ENCODE results near the gene SPRR2E.

The SPRR2E gene

DNA sequence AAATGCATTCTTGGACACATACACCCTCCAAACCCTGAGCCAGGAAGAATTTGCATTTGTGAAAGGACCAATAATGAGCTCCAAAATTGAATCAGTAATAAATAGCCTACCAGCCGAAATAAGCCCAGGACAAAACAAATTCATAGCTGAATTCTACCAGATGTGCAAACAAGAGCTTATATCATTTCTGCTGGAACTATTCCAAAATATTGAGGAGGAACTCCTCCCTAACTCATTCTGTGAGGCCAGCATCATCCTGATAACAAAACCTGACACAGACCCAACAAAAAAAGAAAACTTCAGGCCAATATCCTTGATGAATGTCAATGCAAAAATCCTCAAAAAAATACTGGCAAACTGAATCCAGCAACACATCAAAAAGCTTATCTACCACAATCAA lies 6.7 kb downstream of the SPRR2E start:
- Histone ChIP-seq H3K36me3 (ENCODE audit: control insufficient read depth, low read length) (no peaks in the 10 kb centered on the region), H3K4me1 (ENCODE audit: control insufficient read depth, low read length) (peaks cover 3% of the 10 kb centered on the region; the same call in 1 of the 2 replicates), H3K9me2 (replicated peaks; ENCODE audit: control insufficient read depth, low read length) (no peaks in the 10 kb centered on the region), H3K27ac (ENCODE audit: low read depth, low read length) (no peak overlapping the region), H4K20me1 (ENCODE audit: control insufficient read depth, insufficient read depth, low read depth, low read length) (no peaks in the 10 kb centered on the region), H3K4me2 (ENCODE audit: low read length) (no peak overlapping the region), H3K9me3 (ENCODE audit: control insufficient read depth, insufficient read depth, low read length) (no peaks in the 10 kb centered on the region), H3F3A (ENCODE audit: control insufficient read depth, insufficient read depth) (no peaks in the 10 kb centered on the region), H3K4me3 (ENCODE audit: low read length) (no peak overlapping the region), H3K79me2 (ENCODE audit: control insufficient read depth, low read length) (no peaks in the 10 kb centered on the region), H3K27me3 (ENCODE audit: control insufficient read depth, low read length) (peaks cover 3% of the 10 kb centered on the region; the same call in 1 of the 2 replicates)
- TF ChIP-seq, protein P1, sequence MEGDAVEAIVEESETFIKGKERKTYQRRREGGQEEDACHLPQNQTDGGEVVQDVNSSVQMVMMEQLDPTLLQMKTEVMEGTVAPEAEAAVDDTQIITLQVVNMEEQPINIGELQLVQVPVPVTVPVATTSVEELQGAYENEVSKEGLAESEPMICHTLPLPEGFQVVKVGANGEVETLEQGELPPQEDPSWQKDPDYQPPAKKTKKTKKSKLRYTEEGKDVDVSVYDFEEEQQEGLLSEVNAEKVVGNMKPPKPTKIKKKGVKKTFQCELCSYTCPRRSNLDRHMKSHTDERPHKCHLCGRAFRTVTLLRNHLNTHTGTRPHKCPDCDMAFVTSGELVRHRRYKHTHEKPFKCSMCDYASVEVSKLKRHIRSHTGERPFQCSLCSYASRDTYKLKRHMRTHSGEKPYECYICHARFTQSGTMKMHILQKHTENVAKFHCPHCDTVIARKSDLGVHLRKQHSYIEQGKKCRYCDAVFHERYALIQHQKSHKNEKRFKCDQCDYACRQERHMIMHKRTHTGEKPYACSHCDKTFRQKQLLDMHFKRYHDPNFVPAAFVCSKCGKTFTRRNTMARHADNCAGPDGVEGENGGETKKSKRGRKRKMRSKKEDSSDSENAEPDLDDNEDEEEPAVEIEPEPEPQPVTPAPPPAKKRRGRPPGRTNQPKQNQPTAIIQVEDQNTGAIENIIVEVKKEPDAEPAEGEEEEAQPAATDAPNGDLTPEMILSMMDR (IDR thresholded peaks at IDR 0.05; ENCODE audit: low read depth, low read length, poor library complexity, severe bottlenecking), result no peak
- no peak for TF ChIP-seq EZH2phosphoT487 (IDR thresholded peaks at IDR 0.05; ENCODE audit: borderline replicate concordance, low read length)

DNA sequence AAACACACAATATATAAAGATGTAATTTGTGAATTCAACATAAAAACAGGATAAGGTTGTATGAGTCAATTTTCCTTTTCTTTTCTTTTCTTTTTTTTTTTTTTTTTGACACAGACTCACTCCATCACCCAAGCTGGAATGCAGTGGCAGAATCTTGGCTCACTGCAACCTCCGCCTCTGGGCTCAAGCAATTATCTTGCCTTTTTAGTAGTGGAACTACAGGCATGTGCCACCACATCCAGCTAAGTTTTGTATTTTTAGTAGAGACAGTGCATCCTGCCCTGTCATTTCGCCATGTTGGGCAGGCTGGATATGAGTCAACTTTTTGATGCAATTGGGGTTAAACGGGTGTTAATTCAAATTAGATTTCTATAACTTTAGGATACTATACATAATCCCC lies 12.6 kb downstream of the SPRR2E start:
- TF ChIP-seq, protein P1 (IDR thresholded peaks at IDR 0.05; ENCODE audit: low read depth, low read length, poor library complexity, severe bottlenecking), result no peak
- no peak for TF ChIP-seq EZH2phosphoT487 (IDR thresholded peaks at IDR 0.05; ENCODE audit: borderline replicate concordance, low read length)
- no peaks in the 10 kb centered on the region for H3K4me1 ChIP-seq (ENCODE audit: control insufficient read depth, low read length)
- no peak overlapping the region for H3K4me2 ChIP-seq (ENCODE audit: low read length)
- H3F3A ChIP-seq (ENCODE audit: control insufficient read depth, insufficient read depth), result no peaks in the 10 kb centered on the region
- H3K9me2 ChIP-seq (replicated peaks; ENCODE audit: control insufficient read depth, low read length), result no peaks in the 10 kb centered on the region
- no peaks in the 10 kb centered on the region for H3K36me3 ChIP-seq (ENCODE audit: control insufficient read depth, low read length)
- no peaks in the 10 kb centered on the region for H3K79me2 ChIP-seq (ENCODE audit: control insufficient read depth, low read length)
- H3K9me3 ChIP-seq (ENCODE audit: control insufficient read depth, insufficient read depth, low read length), result no peaks in the 10 kb centered on the region
- no peaks in the 10 kb centered on the region for H4K20me1 ChIP-seq (ENCODE audit: control insufficient read depth, insufficient read depth, low read depth, low read length)
- peaks cover 3% of the 10 kb centered on the region; the same call in 1 of the 2 replicates for H3K27me3 ChIP-seq (ENCODE audit: control insufficient read depth, low read length)
- no peak overlapping the region for H3K27ac ChIP-seq (ENCODE audit: low read depth, low read length)
- H3K4me3 ChIP-seq (ENCODE audit: low read length), result no peak overlapping the region

DNA sequence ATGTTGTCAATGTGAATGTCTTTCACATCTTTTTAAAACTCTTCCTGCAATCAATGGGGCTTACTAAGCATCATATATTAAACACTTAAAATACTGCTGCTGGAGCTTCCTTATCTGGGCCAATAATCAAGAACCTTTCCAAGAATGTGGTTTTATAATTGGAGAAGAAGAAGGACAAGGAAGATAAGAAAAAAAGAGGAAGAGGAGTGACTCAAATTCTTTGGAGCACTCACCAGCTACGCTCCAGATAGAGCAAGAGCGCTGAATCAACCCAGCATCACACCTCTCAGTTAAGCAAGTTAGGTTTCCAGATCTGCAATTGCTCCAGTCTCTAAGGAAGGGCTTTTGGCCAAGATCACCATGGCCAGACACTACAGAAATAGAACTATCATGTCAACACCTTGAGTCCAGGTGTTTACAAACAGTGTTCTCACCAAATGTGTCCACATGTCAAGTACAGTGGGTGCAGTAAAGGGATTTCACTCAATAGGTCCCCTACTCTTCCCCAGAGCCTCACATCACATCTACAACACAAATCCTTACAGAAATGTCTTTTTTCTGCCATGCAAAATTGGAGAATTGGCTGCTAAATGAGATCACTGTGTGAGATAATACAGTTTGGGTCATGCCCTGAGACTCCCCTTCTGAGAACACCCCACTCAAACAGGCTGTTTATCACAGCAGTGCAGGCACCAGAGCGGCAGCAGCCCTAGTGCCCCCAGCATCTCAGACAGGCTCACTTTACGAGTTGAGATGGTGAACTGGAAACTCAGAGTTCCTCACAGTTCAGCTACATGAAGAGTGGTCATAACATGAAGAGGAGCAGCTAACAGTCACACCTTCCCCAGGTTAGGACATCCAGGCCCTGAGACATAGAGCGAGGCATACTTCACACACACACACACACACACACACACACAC lies 21.3 kb downstream of the SPRR2E start:
- H3K4me1 ChIP-seq (ENCODE audit: control insufficient read depth, low read length), result no peaks in the 10 kb centered on the region
- H3K9me2 ChIP-seq (replicated peaks; ENCODE audit: control insufficient read depth, low read length), result no peaks in the 10 kb centered on the region
- H3K9me3 ChIP-seq (ENCODE audit: control insufficient read depth, insufficient read depth, low read length), result no peaks in the 10 kb centered on the region
- no peaks in the 10 kb centered on the region for H3K36me3 ChIP-seq (ENCODE audit: control insufficient read depth, low read length)
- no peak for TF ChIP-seq EZH2phosphoT487 (IDR thresholded peaks at IDR 0.05; ENCODE audit: borderline replicate concordance, low read length)
- TF ChIP-seq, protein P1 (IDR thresholded peaks at IDR 0.05; ENCODE audit: low read depth, low read length, poor library complexity, severe bottlenecking), result no peak
- no peaks in the 10 kb centered on the region for H3F3A ChIP-seq (ENCODE audit: control insufficient read depth, insufficient read depth)
- no peaks in the 10 kb centered on the region for H3K79me2 ChIP-seq (ENCODE audit: control insufficient read depth, low read length)
- H3K27me3 ChIP-seq (ENCODE audit: control insufficient read depth, low read length), result no peaks in the 10 kb centered on the region
- H3K4me3 ChIP-seq (ENCODE audit: low read length), result no peak overlapping the region
- H3K27ac ChIP-seq (ENCODE audit: low read depth, low read length), result no peak overlapping the region
- no peak overlapping the region for H3K4me2 ChIP-seq (ENCODE audit: low read length)
- no peaks in the 10 kb centered on the region for H4K20me1 ChIP-seq (ENCODE audit: control insufficient read depth, insufficient read depth, low read depth, low read length)
